HG03378 (cell line): Measurements from ENCODE around the gene KCNIP1.

Source experiments
- ATAC-seq: cut with Tn5 transposase; IDR thresholded peaks from one replicate; pipeline ENCODE4 v1.9.1; 2021; ENCODE audit warnings: mild to moderate bottlenecking, moderate library complexity; ENCODE audit not compliant: unreplicated experiment

The KCNIP1 gene

GRCh38 chr5:170638454-170639220 lies 134.8 kb downstream of the KCNIP1 start:
- ATAC-seq = no peak

- ATAC-seq = no peak
These were observed 135.6 kb downstream of the KCNIP1 start for GRCh38 chr5:170639221-170639925.

DNA sequence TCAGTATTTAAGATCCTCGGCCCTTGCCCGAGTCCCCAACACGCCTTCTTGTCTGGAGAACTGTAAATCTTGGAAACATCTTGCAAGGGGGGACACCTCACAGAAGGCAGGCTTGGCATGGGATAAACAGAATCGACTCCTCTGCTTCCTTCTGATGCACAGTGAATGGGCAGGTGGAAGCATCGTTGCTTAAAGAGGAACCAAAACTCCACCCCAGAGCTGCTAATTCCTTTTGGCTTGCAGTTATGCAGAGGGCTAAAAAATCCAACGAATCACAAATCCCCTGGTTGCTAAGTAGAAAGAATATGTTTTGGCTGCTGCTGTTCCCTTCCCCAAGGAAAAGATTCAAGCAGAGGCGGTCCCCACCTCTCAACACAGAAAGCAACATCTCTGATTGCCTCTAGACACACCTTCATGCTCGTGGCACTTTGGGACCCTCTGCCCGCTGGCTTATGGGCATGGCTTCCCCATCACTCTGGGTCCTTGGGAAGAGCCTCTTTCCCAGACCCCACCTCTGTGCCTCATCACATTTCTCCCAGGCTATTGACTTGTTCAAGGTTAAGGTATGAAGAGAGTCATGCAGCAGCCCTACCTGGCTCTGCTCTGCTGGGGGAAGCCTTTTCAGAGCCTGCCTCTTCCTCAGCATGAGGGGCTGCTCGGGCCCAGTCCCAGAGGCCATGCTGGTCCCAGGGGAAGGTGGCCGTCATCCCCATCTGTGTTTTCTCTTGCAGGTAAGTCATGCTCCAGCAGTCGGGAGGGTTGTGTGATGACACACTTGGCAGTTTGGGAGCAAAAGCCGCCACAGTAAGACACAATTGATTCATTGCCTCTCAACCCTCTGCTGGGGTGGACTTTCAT lies 137.1 kb downstream of the KCNIP1 start:
- ATAC-seq = no peak

DNA sequence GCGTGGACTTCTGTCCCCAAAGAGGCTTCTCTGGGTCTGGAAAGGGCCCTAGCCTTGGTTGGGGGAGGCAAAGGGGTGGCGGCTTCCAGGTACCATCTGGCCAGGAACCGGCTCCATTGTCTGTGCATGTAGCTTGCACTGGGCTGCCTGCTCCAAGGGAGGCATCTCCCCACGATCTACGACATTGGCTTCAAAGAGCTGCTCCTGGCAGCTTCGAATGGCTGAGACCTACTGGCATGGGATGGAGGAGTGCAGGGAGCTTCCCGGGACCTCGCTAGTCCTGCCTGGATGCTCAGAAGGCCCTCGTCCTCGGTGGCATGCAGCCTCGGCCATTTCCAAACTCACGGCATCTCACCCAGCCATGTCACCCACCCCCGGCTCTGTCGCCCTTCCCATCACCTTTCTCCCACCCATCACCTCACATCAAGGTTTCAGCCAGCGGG lies 137.8 kb downstream of the KCNIP1 start:
- no peak for ATAC-seq

GRCh38 chr5:170642066-170642735 lies 138.4 kb downstream of the KCNIP1 start:
- no peak for ATAC-seq

DNA sequence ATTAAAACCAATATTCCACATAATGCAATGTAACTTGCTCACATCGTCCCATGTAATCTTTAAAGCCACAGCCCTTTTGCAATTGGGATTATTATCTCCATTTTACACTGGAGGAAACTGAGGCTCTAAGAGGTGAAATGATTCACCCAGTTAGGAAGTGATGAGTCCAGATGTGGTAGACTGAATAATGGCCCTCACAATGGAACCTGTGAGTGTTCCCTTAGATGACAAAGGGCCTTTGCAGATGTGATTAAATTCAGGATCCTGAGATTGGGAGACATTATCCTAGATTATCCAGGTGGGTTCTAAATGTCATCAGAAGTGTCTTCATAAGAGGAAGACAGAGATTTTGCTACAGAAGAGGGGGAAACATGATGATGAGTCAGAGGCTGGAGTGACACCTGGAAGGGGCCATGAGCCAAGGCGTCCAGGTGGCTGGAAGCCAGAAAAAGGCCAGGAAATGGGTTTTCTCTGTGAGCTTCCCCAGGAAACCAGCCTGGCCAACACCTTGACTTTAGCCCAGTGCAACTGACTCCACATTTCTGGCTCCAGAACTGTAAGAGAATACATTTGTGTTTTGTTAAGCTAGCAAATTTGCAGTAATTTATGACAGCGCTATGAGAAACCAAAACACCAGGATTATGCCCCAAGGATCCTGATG lies 139.1 kb downstream of the KCNIP1 start:
- no peak for ATAC-seq

- no peak for ATAC-seq
These were observed 139.8 kb downstream of the KCNIP1 start for GRCh38 chr5:170643591-170643990.

DNA sequence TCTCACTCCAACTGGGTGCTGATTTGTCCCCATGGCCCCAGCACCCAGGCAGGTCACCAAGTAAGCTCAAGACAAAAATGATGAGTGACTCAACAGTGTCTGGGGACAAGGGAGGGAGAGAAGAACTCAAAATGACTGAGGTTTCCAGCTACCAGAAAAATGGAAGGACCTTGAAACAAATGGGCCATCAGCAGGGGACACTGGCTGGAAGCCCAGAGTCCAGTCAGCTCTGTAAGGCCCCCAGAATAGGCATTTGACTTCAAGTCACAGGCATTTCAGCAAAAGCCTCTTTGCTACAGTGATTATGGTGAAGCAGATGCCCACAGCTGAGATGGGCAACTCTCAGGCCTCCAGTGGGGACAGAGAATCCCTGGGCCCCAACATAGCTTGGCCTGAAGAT lies 140.7 kb downstream of the KCNIP1 start:
- ATAC-seq = no peak

GRCh38 chr5:170648541-170648940 lies 144.7 kb downstream of the KCNIP1 start:
- no peak for ATAC-seq

GRCh38 chr5:170650850-170651249 lies 147.0 kb downstream of the KCNIP1 start:
- no peak for ATAC-seq

DNA sequence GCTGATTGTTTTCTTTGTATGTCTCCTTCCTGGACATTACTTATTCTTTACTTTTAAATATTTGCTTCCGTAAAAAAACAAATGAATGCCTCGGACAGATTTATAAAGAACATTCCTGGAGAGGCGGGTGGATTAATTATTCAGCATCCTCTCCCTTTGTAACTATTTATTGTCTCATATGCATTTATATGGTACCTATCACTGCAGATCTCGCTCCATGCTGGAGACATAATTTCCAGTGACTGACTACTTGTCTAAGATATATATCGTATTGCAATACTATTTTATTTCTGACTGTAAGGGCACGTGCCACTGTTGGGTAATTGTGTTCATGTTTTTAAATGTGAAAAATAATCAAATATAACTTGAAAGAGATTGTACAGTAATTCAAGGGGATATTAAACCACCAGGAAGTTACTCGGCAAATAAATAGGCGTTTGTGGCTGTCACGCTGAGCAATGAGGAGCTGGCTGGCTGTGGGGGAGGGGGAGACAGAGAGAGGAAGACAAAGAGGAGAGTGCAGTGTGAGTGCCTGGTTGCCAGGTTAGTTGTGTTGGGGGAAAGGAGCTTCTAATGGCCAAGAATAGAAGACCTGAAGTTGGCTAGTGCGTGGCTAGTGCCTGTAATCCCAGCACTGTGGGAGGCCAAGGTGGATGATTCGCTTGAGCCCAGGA lies 147.9 kb downstream of the KCNIP1 start:
- no peak for ATAC-seq

GRCh38 chr5:170655476-170655875 lies 151.7 kb downstream of the KCNIP1 start:
- ATAC-seq = no peak

DNA sequence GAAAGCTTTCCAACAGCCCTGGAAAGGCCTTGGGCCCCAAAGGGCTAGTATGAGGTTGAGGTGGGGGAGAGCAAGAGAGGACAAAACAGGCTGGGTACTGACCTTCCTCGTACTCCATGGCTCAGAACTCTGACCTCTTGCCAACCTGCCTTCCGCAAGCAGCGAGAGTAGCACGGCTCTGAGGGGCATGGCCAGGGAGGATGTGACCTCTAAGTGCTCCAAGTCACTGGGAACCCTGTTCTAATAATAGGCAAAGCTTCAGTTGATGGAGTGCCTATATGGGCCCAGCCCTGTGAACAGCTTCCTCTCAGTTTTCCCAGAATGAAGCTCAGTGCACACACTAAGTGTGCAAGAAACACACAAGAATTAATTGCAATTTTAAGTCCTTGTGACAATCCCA lies 152.1 kb downstream of the KCNIP1 start:
- no peak for ATAC-seq

GRCh38 chr5:170656346-170656745 lies 152.5 kb downstream of the KCNIP1 start:
- no peak for ATAC-seq

DNA sequence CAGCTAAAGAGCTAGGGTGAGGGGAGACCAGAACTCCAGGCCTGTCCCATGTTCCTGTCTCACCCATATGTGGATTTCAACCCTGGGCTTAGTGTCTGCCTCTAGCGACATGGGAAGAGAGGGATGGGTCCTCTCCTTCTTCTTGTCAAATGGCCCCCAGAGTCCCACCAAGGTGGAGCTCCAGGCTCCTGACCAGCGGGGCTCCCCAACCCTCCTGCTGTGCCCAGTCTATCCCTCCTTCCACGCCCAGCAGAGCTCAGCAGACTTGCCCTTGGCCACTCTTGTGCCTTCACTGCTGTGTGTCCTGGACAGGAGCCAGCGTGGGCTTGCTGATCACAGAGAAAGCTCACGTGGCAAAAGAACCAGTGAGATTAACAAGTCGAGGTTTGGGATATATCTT lies 156.7 kb downstream of the KCNIP1 start:
- ATAC-seq = no peak

DNA sequence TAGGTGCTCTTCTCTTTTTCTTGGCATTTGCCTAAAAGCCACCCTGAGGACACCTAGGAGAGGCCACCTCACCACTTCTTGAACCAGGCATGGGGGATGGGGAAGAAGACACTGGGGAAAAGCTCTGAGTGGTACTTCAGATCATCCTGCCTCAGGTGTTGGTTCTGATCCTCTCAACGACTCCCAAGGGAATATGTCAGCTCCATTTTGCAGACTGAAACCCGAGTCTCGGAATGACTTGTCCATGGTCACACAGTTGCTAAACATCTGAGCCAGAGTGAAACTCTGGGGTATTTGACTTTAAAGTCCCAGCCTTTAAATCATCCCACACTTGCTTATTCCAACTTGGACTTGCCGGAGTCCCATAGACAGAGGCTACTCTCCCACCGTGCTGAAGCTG lies 159.1 kb downstream of the KCNIP1 start:
- no peak for ATAC-seq

- no peak for ATAC-seq
These were observed 175.0 kb downstream of the KCNIP1 start for GRCh38 chr5:170678811-170679210.

GRCh38 chr5:170681013-170681433 lies 177.2 kb downstream of the KCNIP1 start:
- ATAC-seq = no peak

- ATAC-seq = no peak
These were observed 187.8 kb downstream of the KCNIP1 start for GRCh38 chr5:170691657-170692056.

DNA sequence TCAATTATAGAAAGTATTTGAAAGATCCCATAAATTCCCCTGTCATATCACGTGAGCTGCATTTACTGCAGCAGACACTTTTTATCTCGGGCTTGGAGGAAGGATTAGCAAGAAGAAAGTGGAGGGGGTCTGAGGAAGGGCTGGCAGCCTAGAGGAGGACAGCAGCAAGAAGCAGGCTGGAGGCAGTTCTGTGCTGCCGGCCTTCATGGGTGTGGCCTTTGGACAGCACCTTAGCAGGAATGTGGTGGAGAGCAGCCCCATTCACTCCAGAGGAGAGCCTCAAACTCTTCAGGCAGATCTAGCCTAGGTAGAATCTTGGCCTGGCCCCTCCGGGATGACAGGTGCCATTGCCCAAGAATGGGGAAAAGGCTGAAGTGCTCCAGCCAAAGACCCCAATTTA lies 189.9 kb downstream of the KCNIP1 start:
- no peak for ATAC-seq
